Activated naive CD8-positive, alpha-beta T cell treated with anti-CD3 and anti-CD28 coated beads, Interleukin-2, amount 50 U/mL, for 16 hours (primary cell): ENCODE data around the gene GDPD4.
"Not testable (repeated sequence)": the region's sequence is repeated elsewhere in the genome, so short reads cannot be mapped to it uniquely, and the experiment has no call there.

Experiments used
- DNase-seq: peaks from one replicate; pipeline ENCODE4 v3.0.0-alpha.2; 2020; ENCODE audit warnings: low read depth, low spot score

GDPD4 gene

GRCh38 chr11:77300028-77300427, 1.5 kb downstream of the GDPD4 start:
- not testable (repeated sequence) for DNase-seq

- no peak for DNase-seq
These were observed 1.9 kb downstream of the GDPD4 start for GRCh38 chr11:77299528-77299993.

- DNase-seq, result no peak
These were observed 7.4 kb downstream of the GDPD4 start for GRCh38 chr11:77294040-77294439.

GRCh38 chr11:77289737-77290136, 11.7 kb downstream of the GDPD4 start:
- no peak for DNase-seq

- DNase-seq, result no peak
These were observed 13.7 kb downstream of the GDPD4 start for GRCh38 chr11:77287615-77288273.

GRCh38 chr11:77287136-77287535, 14.3 kb downstream of the GDPD4 start:
- DNase-seq, result no peak

- DNase-seq, result no peak
These were observed 16.7 kb downstream of the GDPD4 start for GRCh38 chr11:77284476-77285468.

GRCh38 chr11:77283101-77283500, 18.4 kb downstream of the GDPD4 start:
- DNase-seq, result no peak

GRCh38 chr11:77278595-77279506, 22.6 kb downstream of the GDPD4 start:
- no peak for DNase-seq

- DNase-seq, result no peak
These were observed 25.2 kb downstream of the GDPD4 start for GRCh38 chr11:77276271-77276670.

GRCh38 chr11:77270921-77271320, 30.6 kb downstream of the GDPD4 start:
- no peak for DNase-seq

GRCh38 chr11:77269484-77270123, 31.9 kb downstream of the GDPD4 start:
- DNase-seq, result no peak

GRCh38 chr11:77267962-77268361, 33.5 kb downstream of the GDPD4 start:
- DNase-seq, result no peak

- DNase-seq, result no peak
These were observed 34.7 kb downstream of the GDPD4 start for GRCh38 chr11:77266766-77267165.

GRCh38 chr11:77262803-77263202, 38.7 kb downstream of the GDPD4 start:
- no peak for DNase-seq

- no peak for DNase-seq
These were observed 41.8 kb downstream of the GDPD4 start for GRCh38 chr11:77259641-77260040.

GRCh38 chr11:77253690-77254089, 47.8 kb downstream of the GDPD4 start:
- no peak for DNase-seq

GRCh38 chr11:77252555-77253270, 48.8 kb downstream of the GDPD4 start:
- no peak for DNase-seq

GRCh38 chr11:77250881-77251640, 50.4 kb downstream of the GDPD4 start:
- DNase-seq, result no peak

GRCh38 chr11:77249427-77249826, 52.1 kb downstream of the GDPD4 start:
- no peak for DNase-seq
